ENCODE measurements around the gene LTF. TPM values are rescaled to one million over a fixed set of nuclear protein-coding genes. Genes with fewer than 3 reads are reported as not detected.

The LTF gene
- total RNA-seq, 2 donors from 2014 or later = 0.51 to 1.8 TPM

GRCh38 chr3:46410669-46411068 lies 54.0 kb downstream of the LTF start:
- peaks cover 0 to 43% of the 10 kb centered on the region in 2 donors for H3K4me1 ChIP-seq
- TF ChIP-seq CTCF (IDR thresholded peaks at IDR 0.05) = no peak
- H3K27ac ChIP-seq = no peak overlapping the region
- H3K4me3 ChIP-seq = no peak overlapping the region
- no peak for DNase-seq (ENCODE audit: low spot score)
- no peaks in the 10 kb centered on the region for H3K9me3 ChIP-seq
- no peaks in the 10 kb centered on the region for H3K36me3 ChIP-seq
- no peaks in the 10 kb centered on the region for H3K27me3 ChIP-seq

- H3K4me1 ChIP-seq = peaks cover 0 to 48% of the 10 kb centered on the region in 2 donors
- no peak overlapping the region for H3K4me3 ChIP-seq
- no peaks in the 10 kb centered on the region for H3K36me3 ChIP-seq
- H3K27ac ChIP-seq = no peak overlapping the region
- no peak for TF ChIP-seq CTCF (IDR thresholded peaks at IDR 0.05)
- H3K27me3 ChIP-seq = no peaks in the 10 kb centered on the region
- no peak for DNase-seq (ENCODE audit: low spot score)
- no peaks in the 10 kb centered on the region for H3K9me3 ChIP-seq
Observed at GRCh38 chr3:46409739-46410489, 54.8 kb downstream of the LTF start.

- TF ChIP-seq CTCF (IDR thresholded peaks at IDR 0.05) = no peak
- DNase-seq (ENCODE audit: low spot score) = no peak
- H3K27ac ChIP-seq = no peak overlapping the region
- no peaks in the 10 kb centered on the region for H3K9me3 ChIP-seq
- no peaks in the 10 kb centered on the region for H3K27me3 ChIP-seq
- no peak overlapping the region for H3K4me3 ChIP-seq
- peaks cover 0 to 51% of the 10 kb centered on the region in 2 donors for H3K4me1 ChIP-seq
- no peaks in the 10 kb centered on the region for H3K36me3 ChIP-seq
Observed at GRCh38 chr3:46408853-46409252, 55.9 kb downstream of the LTF start.

DNA sequence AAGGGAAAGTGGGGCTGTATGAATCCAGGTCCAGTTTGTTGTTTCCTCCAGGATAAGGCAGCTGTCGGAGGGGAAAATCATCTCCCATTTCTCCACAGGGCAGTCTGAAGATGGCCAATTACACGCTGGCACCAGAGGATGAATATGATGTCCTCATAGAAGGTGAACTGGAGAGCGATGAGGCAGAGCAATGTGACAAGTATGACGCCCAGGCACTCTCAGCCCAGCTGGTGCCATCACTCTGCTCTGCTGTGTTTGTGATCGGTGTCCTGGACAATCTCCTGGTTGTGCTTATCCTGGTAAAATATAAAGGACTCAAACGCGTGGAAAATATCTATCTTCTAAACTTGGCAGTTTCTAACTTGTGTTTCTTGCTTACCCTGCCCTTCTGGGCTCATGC lies 56.7 kb downstream of the LTF start:
- Histone ChIP-seq H3K9me3 (no peaks in the 10 kb centered on the region), H3K4me3 (peak overlapping the region in 1 of 2 donors; percentile 9), H3K27me3 (no peaks in the 10 kb centered on the region), H3K36me3 (no peaks in the 10 kb centered on the region), H3K27ac (peak overlapping the region; percentile 71 to 73), H3K4me1 (peaks cover 0 to 47% of the 10 kb centered on the region in 2 donors)
- TF ChIP-seq CTCF (IDR thresholded peaks at IDR 0.05) = no peak
- DNase-seq (ENCODE audit: low spot score) = no peak

- Histone ChIP-seq H3K27ac (peak within 1 kb of the TSS; percentile 71 to 73), H3K9me3 (no peaks in the 10 kb centered on the region), H3K36me3 (no peaks in the 10 kb centered on the region), H3K27me3 (no peaks in the 10 kb centered on the region), H3K4me1 (peaks cover 0 to 39% of the 10 kb centered on the region in 2 donors), H3K4me3 (peak within 1 kb of the TSS; percentile 9 to 40)
- TF ChIP-seq CTCF (IDR thresholded peaks at IDR 0.05) = no peak
- peak; percentile 80 for DNase-seq (ENCODE audit: low spot score)
Observed at GRCh38 chr3:46406788-46407611, 57.7 kb downstream of the LTF start, which contains the start of the genes CCR5AS and CCRL2. Gene CCR5AS, minus strand, starts transcription at chr3:46407066. Gene CCRL2, plus strand, starts transcription at chr3:46407259. Its CDS starts 821 bp downstream, at chr3:46408080.

All from right atrium auricular region (tissue), 2 donors.